ENCODE measurements around the gene CRISPLD2. TPM values are rescaled to one million over a fixed set of nuclear protein-coding genes. Genes with fewer than 3 reads are reported as not detected.

CRISPLD2 gene
- polyA plus RNA-seq, 1 donor from 2014 or later = 0.06 TPM

- Histone ChIP-seq H3K79me2 (replicated peaks; ENCODE audit: insufficient read depth, low read length) (no peaks in the 10 kb centered on the region), H3K9ac (ENCODE audit: low read length) (no peak overlapping the region), H3K9me2 (ENCODE audit: insufficient read depth, low read length) (no peaks in the 10 kb centered on the region), H3K4me2 (ENCODE audit: low read length) (no peak overlapping the region), H3F3A (ENCODE audit: insufficient read depth, low read length, poor library complexity, severe bottlenecking) (no peaks in the 10 kb centered on the region), H3K27me3 (ENCODE audit: insufficient read depth, low read depth, low read length) (no peaks in the 10 kb centered on the region), H3K36me3 (ENCODE audit: insufficient read depth, low read length) (no peaks in the 10 kb centered on the region), H3K27ac (ENCODE audit: low read length) (no peak overlapping the region), H4K20me1 (ENCODE audit: insufficient read depth) (no peaks in the 10 kb centered on the region), H2AFZ (ENCODE audit: low read depth, low read length) (no peak overlapping the region), H3K9me3 (ENCODE audit: low read length) (no peaks in the 10 kb centered on the region), H3K4me3 (ENCODE audit: low read length) (no peak overlapping the region)
- TF ChIP-seq MXI1 (conservative IDR thresholded peaks at IDR 0.05; ENCODE audit: poor library complexity, severe bottlenecking) (no peak), EZH2 (IDR thresholded peaks at IDR 0.05; ENCODE audit: borderline replicate concordance, insufficient read depth, low read length, poor library complexity, severe bottlenecking) (no peak), RAD21 (conservative IDR thresholded peaks at IDR 0.05) (no peak), TAF1 (IDR thresholded peaks at IDR 0.05; ENCODE audit: low read depth) (no peak), SMC3 (conservative IDR thresholded peaks at IDR 0.05; ENCODE audit: poor library complexity) (no peak), EP300 (conservative IDR thresholded peaks at IDR 0.05; ENCODE audit: poor library complexity, severe bottlenecking) (no peak), POLR2AphosphoS5 (IDR thresholded peaks at IDR 0.05) (no peak)
- TF ChIP-seq, protein P1, sequence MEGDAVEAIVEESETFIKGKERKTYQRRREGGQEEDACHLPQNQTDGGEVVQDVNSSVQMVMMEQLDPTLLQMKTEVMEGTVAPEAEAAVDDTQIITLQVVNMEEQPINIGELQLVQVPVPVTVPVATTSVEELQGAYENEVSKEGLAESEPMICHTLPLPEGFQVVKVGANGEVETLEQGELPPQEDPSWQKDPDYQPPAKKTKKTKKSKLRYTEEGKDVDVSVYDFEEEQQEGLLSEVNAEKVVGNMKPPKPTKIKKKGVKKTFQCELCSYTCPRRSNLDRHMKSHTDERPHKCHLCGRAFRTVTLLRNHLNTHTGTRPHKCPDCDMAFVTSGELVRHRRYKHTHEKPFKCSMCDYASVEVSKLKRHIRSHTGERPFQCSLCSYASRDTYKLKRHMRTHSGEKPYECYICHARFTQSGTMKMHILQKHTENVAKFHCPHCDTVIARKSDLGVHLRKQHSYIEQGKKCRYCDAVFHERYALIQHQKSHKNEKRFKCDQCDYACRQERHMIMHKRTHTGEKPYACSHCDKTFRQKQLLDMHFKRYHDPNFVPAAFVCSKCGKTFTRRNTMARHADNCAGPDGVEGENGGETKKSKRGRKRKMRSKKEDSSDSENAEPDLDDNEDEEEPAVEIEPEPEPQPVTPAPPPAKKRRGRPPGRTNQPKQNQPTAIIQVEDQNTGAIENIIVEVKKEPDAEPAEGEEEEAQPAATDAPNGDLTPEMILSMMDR (IDR thresholded peaks at IDR 0.05; ENCODE audit: poor library complexity, severe bottlenecking) = no peak
- TF ChIP-seq, protein P2, sequence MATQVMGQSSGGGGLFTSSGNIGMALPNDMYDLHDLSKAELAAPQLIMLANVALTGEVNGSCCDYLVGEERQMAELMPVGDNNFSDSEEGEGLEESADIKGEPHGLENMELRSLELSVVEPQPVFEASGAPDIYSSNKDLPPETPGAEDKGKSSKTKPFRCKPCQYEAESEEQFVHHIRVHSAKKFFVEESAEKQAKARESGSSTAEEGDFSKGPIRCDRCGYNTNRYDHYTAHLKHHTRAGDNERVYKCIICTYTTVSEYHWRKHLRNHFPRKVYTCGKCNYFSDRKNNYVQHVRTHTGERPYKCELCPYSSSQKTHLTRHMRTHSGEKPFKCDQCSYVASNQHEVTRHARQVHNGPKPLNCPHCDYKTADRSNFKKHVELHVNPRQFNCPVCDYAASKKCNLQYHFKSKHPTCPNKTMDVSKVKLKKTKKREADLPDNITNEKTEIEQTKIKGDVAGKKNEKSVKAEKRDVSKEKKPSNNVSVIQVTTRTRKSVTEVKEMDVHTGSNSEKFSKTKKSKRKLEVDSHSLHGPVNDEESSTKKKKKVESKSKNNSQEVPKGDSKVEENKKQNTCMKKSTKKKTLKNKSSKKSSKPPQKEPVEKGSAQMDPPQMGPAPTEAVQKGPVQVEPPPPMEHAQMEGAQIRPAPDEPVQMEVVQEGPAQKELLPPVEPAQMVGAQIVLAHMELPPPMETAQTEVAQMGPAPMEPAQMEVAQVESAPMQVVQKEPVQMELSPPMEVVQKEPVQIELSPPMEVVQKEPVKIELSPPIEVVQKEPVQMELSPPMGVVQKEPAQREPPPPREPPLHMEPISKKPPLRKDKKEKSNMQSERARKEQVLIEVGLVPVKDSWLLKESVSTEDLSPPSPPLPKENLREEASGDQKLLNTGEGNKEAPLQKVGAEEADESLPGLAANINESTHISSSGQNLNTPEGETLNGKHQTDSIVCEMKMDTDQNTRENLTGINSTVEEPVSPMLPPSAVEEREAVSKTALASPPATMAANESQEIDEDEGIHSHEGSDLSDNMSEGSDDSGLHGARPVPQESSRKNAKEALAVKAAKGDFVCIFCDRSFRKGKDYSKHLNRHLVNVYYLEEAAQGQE (IDR thresholded peaks at IDR 0.05; ENCODE audit: borderline replicate concordance) = no peak
Observed at GRCh38 chr16:84780063-84780462, 39.7 kb upstream of the CRISPLD2 start.

GRCh38 chr16:84780544-84781376 is 39.0 kb upstream of the CRISPLD2 start:
- no peak overlapping the region for H3K4me2 ChIP-seq (ENCODE audit: low read length)
- no peak overlapping the region for H2AFZ ChIP-seq (ENCODE audit: low read depth, low read length)
- H3K9me3 ChIP-seq (ENCODE audit: low read length) = no peaks in the 10 kb centered on the region
- H3K79me2 ChIP-seq (replicated peaks; ENCODE audit: insufficient read depth, low read length) = no peaks in the 10 kb centered on the region
- no peaks in the 10 kb centered on the region for H3K27me3 ChIP-seq (ENCODE audit: insufficient read depth, low read depth, low read length)
- no peak overlapping the region for H3K9ac ChIP-seq (ENCODE audit: low read length)
- no peaks in the 10 kb centered on the region for H3K36me3 ChIP-seq (ENCODE audit: insufficient read depth, low read length)
- H4K20me1 ChIP-seq (ENCODE audit: insufficient read depth) = no peaks in the 10 kb centered on the region
- TF ChIP-seq MXI1 (conservative IDR thresholded peaks at IDR 0.05; ENCODE audit: poor library complexity, severe bottlenecking) (no peak), EZH2 (IDR thresholded peaks at IDR 0.05; ENCODE audit: borderline replicate concordance, insufficient read depth, low read length, poor library complexity, severe bottlenecking) (no peak), SMC3 (conservative IDR thresholded peaks at IDR 0.05; ENCODE audit: poor library complexity) (no peak), POLR2AphosphoS5 (IDR thresholded peaks at IDR 0.05) (no peak), RAD21 (conservative IDR thresholded peaks at IDR 0.05) (no peak), TAF1 (IDR thresholded peaks at IDR 0.05; ENCODE audit: low read depth) (no peak)
- TF ChIP-seq, protein P1 (IDR thresholded peaks at IDR 0.05; ENCODE audit: poor library complexity, severe bottlenecking) = no peak
- TF ChIP-seq, protein P2 (IDR thresholded peaks at IDR 0.05; ENCODE audit: borderline replicate concordance) = no peak
- no peak overlapping the region for H3K27ac ChIP-seq (ENCODE audit: low read length)
- no peaks in the 10 kb centered on the region for H3K9me2 ChIP-seq (ENCODE audit: insufficient read depth, low read length)
- H3K4me3 ChIP-seq (ENCODE audit: low read length) = no peak overlapping the region
- no peaks in the 10 kb centered on the region for H3F3A ChIP-seq (ENCODE audit: insufficient read depth, low read length, poor library complexity, severe bottlenecking)
